Neural progenitor cell (in vitro differentiated cells): ENCODE results near the gene MRAS.

Source experiments
- EZH2 ChIP-seq: fragments of 200-600 bp; sonication (generic); IDR thresholded peaks from 2 replicates; pipeline ENCODE4 v1.6.1; 2017; ENCODE audit warnings: antibody characterized with exemption, mild to moderate bottlenecking, moderate library complexity
- EZH2phosphoT487 ChIP-seq: fragments of 200-600 bp; sonication (generic); IDR thresholded peaks from 2 replicates; pipeline ENCODE4 v1.6.1; 2017; ENCODE audit warnings: antibody characterized with exemption
- TF ChIP-seq, protein P1 (sequence below): fragments of 200-600 bp; sonication (generic); IDR thresholded peaks from 2 replicates; pipeline ENCODE4 v1.5.1; 2017; ENCODE audit warnings: antibody characterized with exemption, mild to moderate bottlenecking

GRCh38 chr3:138328341-138328740 is 20.0 kb upstream of the MRAS start:
- TF ChIP-seq, protein P1, sequence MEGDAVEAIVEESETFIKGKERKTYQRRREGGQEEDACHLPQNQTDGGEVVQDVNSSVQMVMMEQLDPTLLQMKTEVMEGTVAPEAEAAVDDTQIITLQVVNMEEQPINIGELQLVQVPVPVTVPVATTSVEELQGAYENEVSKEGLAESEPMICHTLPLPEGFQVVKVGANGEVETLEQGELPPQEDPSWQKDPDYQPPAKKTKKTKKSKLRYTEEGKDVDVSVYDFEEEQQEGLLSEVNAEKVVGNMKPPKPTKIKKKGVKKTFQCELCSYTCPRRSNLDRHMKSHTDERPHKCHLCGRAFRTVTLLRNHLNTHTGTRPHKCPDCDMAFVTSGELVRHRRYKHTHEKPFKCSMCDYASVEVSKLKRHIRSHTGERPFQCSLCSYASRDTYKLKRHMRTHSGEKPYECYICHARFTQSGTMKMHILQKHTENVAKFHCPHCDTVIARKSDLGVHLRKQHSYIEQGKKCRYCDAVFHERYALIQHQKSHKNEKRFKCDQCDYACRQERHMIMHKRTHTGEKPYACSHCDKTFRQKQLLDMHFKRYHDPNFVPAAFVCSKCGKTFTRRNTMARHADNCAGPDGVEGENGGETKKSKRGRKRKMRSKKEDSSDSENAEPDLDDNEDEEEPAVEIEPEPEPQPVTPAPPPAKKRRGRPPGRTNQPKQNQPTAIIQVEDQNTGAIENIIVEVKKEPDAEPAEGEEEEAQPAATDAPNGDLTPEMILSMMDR, result peak; percentile 27
- TF ChIP-seq EZH2phosphoT487 (no peak), EZH2 (no peak)
